ENCODE results near the gene MAGI3.
A peak's percentile ranks its signal among the peaks of the same experiment; 100 is the strongest.

The MAGI3 gene

DNA sequence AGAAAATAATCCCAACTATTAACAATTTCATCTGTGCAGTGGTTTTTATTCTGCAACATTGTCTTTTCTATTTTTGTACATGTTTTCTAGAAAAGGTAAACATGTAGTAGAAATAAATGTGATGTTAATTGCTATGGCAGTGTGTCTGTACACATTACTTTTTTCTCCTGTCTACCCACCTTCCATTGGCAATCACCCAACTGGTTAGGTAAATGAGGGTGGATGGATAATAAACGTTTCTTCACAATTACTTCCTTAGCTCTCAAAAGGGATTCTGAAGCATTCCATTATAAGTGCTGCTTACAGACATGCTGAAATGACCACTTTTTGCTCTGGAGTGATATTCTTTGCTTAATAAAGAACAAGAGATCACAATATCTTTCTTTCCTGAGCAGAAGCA lies 61.4 kb downstream of the MAGI3 start:
- TF ChIP-seq, protein P1, sequence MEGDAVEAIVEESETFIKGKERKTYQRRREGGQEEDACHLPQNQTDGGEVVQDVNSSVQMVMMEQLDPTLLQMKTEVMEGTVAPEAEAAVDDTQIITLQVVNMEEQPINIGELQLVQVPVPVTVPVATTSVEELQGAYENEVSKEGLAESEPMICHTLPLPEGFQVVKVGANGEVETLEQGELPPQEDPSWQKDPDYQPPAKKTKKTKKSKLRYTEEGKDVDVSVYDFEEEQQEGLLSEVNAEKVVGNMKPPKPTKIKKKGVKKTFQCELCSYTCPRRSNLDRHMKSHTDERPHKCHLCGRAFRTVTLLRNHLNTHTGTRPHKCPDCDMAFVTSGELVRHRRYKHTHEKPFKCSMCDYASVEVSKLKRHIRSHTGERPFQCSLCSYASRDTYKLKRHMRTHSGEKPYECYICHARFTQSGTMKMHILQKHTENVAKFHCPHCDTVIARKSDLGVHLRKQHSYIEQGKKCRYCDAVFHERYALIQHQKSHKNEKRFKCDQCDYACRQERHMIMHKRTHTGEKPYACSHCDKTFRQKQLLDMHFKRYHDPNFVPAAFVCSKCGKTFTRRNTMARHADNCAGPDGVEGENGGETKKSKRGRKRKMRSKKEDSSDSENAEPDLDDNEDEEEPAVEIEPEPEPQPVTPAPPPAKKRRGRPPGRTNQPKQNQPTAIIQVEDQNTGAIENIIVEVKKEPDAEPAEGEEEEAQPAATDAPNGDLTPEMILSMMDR (IDR thresholded peaks at IDR 0.05; ENCODE audit: insufficient read depth, low read length, missing control alignments): no peak
- DNase-seq (ENCODE audit: low read depth, low spot score): no peak
- CTCF ChIA-PET: interaction anchor here (1.0 kb wide), 1 partner anchor 311 kb away, joined by 4 read pairs; no protein-coding TSS in a partner anchor
- POLR2A ChIA-PET: no interaction called here
- H3K4me3 ChIP-seq (ENCODE audit: low read depth, low read length): no peak overlapping the region

DNA sequence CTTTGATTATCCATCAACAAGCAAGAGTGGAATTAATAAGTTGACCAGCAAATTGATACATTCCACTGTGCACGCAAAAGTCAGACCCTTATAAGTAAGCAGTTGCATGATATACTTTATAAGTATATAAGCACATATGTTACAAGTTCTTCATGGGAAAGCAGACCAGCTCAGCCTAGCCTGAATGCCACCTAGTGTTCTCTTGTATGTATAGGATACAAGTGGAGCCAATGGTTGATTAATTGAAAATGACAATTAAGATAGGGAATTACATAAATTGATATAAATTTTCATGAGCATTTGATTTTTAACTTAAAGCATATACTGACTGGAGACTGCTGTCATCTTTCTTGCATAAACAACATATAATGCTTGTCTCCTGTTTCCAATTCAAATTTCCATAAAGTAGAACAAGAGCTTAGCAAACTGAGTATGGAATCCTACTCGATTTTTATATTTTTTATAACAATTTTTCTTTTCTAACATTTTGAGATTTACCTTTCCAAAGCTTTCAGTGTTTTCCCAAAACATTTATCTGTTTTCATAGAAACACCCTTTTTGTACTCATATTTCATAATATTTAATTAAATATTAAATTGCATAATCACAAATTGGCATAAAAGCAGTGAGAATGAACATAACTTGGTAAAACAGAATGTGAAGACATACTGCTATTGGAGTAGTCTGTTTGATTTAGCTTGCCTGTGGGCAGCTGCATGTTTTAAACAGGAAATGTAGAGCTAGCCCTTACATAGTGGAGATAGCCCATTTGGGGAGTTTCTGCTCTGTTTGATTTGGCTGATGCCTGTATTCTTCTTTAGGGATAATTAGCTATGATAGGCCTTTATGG lies 62.8 kb downstream of the MAGI3 start:
- TF ChIP-seq, protein P1 (IDR thresholded peaks at IDR 0.05; ENCODE audit: insufficient read depth, low read length, missing control alignments): peak; percentile 36
- POLR2A ChIA-PET: interaction anchor here (0.9 kb wide), 1 partner anchor 64 kb away, joined by 3 read pairs; no protein-coding TSS in a partner anchor
- CTCF ChIA-PET: interaction anchor here (0.7 to 2.3 kb wide), 18 partner anchors 9 to 733 kb away, joined by 3 to 16 read pairs (median 4); no protein-coding TSS in a partner anchor
- H3K4me3 ChIP-seq (ENCODE audit: low read depth, low read length): no peak overlapping the region
- DNase-seq (ENCODE audit: low read depth, low spot score): no peak

DNA sequence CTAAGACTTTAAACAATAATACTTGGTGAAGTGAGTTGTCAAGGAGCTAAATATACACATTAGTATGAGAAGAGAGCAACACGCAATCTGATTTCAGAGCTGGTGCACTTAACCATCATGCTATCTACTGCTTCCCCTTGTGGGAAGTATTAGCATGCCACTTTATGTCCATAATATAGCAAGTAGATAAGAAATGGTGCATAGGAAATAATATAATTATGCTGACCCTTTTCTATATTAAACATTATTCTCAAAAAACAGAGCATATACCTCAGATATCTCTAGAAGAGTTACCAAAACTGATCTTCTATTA lies 63.4 kb downstream of the MAGI3 start:
- CTCF ChIA-PET: interaction anchor here (1.0 to 2.3 kb wide), 15 partner anchors 9 to 734 kb away, joined by 3 to 16 read pairs (median 4); no protein-coding TSS in a partner anchor
- H3K4me3 ChIP-seq (ENCODE audit: low read depth, low read length): no peak overlapping the region
- DNase-seq (ENCODE audit: low read depth, low spot score): no peak
- TF ChIP-seq, protein P1 (IDR thresholded peaks at IDR 0.05; ENCODE audit: insufficient read depth, low read length, missing control alignments): no peak
- POLR2A ChIA-PET: interaction anchor here (0.9 kb wide), 1 partner anchor 65 kb away, joined by 3 read pairs; no protein-coding TSS in a partner anchor

DNA sequence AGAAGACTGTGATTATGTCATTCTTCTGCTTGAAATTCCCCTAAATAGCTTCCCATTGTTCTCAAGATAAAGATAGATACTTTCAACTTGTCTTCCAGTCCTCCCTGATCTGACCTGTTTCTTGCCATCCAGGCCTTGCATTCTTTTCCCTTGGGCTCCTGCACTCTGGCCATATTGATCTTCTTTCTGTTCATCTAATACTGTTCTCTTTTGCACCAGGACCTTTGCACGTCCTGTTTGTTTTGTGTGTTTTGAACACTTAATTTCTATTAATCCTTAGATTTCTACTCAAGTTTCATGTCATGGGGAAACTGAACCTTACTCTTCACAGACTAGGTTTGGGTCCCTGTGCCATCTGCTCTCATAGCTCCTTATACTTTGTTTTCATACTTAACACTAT lies 65.1 kb downstream of the MAGI3 start:
- ChIA-PET POLR2A (no interaction called here), CTCF (interaction anchor here (1.0 to 1.3 kb wide), 2 partner anchors 14 to 315 kb away, joined by 5 to 6 read pairs; no protein-coding TSS in a partner anchor)
- DNase-seq (ENCODE audit: low read depth, low spot score): no peak
- H3K4me3 ChIP-seq (ENCODE audit: low read depth, low read length): no peak overlapping the region
- TF ChIP-seq, protein P1 (IDR thresholded peaks at IDR 0.05; ENCODE audit: insufficient read depth, low read length, missing control alignments): no peak

DNA sequence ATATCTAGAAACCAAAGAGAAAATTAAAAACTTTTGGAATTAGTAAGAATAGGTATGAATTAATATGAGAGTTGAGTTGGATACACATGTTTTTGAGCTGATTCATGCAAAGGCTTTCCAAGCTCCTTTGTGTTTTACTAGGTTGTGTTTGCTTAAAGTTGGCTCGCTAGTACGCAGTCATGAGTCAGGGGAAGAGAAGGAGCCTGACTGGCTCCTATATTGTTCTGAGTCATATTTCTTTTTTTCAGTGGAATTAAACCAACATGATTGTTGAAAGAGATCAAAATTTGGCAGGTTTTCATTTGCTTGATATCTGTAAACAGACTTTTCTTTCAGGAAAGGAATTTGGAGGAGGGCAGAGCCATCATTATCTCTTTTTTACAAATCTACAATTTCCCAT lies 66.7 kb downstream of the MAGI3 start:
- POLR2A ChIA-PET: interaction anchor here (0.6 kb wide), 1 partner anchor 85 kb away, joined by 3 read pairs; no protein-coding TSS in a partner anchor
- H3K4me3 ChIP-seq (ENCODE audit: low read depth, low read length): no peak overlapping the region; the same call in 1 of the 2 replicates
- TF ChIP-seq, protein P1 (IDR thresholded peaks at IDR 0.05; ENCODE audit: insufficient read depth, low read length, missing control alignments): no peak
- CTCF ChIA-PET: no interaction called here
- DNase-seq (ENCODE audit: low read depth, low spot score): peak; percentile 87

DNA sequence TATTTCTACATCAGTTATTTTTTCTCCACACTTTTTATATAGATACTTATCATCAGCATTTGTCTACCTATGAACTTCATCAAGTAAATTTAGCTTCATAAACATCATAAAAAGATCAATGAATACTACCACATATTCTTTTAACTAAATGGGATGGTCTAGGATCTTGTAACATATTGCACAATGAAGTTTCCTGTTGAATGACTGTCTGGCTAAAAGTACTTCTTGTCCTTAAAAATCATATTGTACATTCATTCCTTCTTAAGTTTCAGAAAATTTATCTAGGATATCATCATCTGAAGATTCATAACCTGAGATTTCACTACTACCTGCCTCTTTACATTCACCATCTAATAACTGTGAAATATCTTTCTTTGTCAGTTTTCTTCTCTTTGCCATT lies 69.0 kb downstream of the MAGI3 start:
- no peak for DNase-seq (ENCODE audit: low read depth, low spot score)
- ChIA-PET CTCF (no interaction called here), POLR2A (no interaction called here)
- no peak overlapping the region for H3K4me3 ChIP-seq (ENCODE audit: low read depth, low read length)
- TF ChIP-seq, protein P1 (IDR thresholded peaks at IDR 0.05; ENCODE audit: insufficient read depth, low read length, missing control alignments): no peak
